Anterior cingulate cortex (tissue), 58 donors: ENCODE measurements around the gene MYH11.
"Not testable (repeated sequence)": the region's sequence is repeated elsewhere in the genome, so short reads cannot be mapped to it uniquely, and the experiment has no call there.

Source experiments
- DNase-seq, 58 donors: peaks; one replicate each; lab custom pipeline; 2025; lab: John Stamatoyannopoulos, UW

Gene MYH11

DNA sequence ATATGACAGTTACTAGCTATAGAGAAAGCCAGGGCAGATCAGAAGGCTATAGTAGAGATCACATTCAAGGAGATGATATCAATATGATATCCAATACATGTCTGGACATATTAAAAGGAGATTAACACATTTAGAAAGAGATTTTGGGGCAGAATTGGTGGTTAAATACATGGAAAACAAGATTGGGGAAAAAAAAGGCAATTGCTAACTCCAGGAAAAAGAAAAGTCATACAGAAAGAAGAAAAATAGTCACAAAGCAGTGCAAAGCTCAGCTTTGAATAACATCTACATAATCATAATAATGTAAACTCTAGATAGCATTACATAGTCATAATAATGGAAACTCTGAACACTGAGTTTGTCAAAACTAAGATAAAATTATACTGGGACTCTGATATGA lies 40.6 kb downstream of the MYH11 start:
- DNase-seq: no peak

DNA sequence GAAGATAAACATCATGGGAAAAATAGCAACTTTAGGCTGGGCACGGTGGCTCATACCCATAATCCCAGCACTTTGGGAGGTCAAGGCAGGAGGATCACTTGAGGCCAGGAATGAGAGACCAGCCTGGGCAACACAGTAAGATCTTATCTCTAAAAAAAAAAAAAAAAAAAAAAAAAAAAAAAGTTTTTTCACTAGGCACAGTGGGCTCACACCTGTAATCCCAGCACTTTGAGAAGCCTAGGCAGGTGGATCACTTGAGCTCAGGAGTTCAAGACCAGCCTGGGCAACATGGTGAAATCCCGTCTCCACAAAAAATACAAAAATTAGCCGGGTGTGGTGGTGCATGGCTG lies 44.5 kb downstream of the MYH11 start:
- not testable (repeated sequence) for DNase-seq

GRCh38 chr16:15811481-15812400 lies 45.1 kb downstream of the MYH11 start:
- peak in 4 of 58 donors; percentile 0 to 44 (median 8) for DNase-seq

DNA sequence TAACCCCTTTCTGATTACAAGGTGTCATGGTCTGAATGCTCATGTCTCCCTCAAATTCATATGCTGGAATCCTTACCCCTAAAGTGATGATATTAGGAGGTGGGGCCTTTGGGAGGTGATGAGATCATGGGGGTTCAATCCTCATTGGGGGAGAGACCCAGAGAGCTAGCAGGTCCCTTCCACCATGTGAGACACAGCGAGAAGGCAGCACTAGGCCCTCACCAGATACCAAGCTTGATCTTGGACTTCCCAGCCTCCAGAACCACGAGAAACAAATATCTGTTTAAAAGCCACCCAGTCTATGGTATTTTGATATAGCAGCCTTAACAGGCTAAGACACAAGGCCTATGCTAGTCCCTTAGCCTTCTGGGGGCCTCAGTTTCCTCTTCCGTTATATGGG lies 45.9 kb downstream of the MYH11 start:
- DNase-seq: no peak

DNA sequence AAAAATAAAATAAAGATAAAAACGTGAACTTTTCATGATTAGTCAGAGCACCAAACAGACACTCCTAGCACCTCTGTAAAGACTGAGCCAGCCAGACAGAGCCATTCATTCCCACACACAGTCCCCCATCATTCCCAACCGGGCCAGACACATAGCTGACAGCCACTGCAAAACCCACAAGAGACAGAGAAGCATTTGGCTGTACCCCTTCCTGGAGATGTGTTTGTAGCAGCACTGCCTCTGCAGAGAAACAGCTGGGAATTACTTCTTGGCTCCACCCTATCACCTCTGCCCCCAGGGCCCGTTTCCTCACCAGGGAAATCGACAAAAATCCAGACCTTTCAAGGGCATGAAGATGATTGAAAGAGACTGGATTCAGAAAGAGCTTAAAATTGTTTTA lies 46.4 kb downstream of the MYH11 start:
- no peak for DNase-seq

- not testable (repeated sequence) for DNase-seq
These were observed 47.5 kb downstream of the MYH11 start for GRCh38 chr16:15809297-15809696.

- no peak for DNase-seq
These were observed 48.8 kb downstream of the MYH11 start for GRCh38 chr16:15808071-15808470.

- no peak for DNase-seq
These were observed 49.2 kb downstream of the MYH11 start for GRCh38 chr16:15807603-15808009.

- DNase-seq: no peak
These were observed 53.2 kb downstream of the MYH11 start for GRCh38 chr16:15803618-15804017.

- DNase-seq: no peak
These were observed 56.9 kb downstream of the MYH11 start for GRCh38 chr16:15799851-15800495.

GRCh38 chr16:15798671-15799070 lies 58.2 kb downstream of the MYH11 start:
- DNase-seq: no peak

- no peak for DNase-seq
These were observed 59.9 kb downstream of the MYH11 start for GRCh38 chr16:15796885-15797284.

GRCh38 chr16:15795615-15796014 lies 61.2 kb downstream of the MYH11 start:
- DNase-seq: no peak

DNA sequence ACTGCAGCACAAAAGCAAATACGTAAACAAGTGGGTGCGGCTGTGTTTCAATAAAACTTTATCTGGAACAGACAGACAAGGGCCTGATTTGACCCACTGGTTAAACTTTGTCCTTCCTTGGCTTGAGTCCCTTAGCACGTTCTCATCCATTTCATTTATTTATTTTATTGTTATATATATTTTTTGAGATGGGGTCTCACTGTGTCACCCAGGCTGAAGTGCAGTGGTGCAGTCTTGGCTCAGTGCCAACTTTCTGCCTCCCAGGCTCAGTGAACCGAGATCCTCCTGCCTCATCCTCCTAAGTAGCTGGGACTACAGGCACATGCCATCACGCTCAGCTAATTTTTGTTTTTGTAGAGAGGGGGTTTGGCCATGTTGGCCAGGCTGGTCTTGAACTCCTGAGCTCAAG lies 64.3 kb downstream of the MYH11 start:
- DNase-seq: no peak

- DNase-seq: no peak
These were observed 66.4 kb downstream of the MYH11 start for GRCh38 chr16:15790458-15790857.

- not testable (repeated sequence) for DNase-seq
These were observed 67.0 kb downstream of the MYH11 start for GRCh38 chr16:15789816-15790215.

DNA sequence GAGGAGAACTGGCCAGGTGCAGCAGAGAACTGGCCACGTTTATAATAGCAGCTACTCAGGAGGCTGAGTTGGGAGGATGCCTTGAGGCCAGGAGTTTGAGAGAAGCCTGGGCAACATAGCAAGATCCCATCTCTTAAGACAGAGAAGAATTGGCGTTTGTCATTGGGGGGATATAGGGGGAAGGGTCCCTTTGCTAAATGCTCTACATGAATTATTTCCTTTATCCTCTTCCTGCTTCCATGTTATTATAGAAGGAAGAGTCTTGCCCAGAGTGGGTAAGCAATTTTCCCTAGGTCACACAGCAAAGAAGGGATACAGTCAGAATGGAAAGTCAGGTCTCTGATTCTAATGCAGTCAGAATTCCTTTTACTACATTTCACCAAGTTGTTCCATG lies 68.0 kb downstream of the MYH11 start:
- DNase-seq: no peak

- DNase-seq: no peak
These were observed 70.3 kb downstream of the MYH11 start for GRCh38 chr16:15786501-15786900.

- no peak for DNase-seq
These were observed 71.3 kb downstream of the MYH11 start for GRCh38 chr16:15785386-15786059.

DNA sequence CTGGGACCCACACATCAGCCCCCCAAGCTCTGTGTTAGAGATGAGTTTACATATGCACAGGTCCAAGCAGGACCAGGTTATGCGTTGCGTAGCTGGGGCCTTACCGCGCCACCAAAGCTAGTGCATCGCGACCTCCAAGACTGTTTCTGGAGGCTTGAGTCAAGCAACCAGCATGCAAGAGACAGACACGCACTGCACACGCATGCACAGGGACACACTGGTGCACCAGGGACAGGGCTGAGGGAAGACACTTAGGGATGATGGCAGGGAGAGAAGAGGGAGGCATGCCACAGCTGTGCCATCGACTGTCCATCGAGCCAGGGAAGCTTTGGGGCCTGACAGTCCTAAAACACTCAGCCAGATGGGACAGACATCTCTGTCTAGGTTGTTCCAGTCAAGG lies 72.8 kb downstream of the MYH11 start:
- DNase-seq: no peak

GRCh38 chr16:15782573-15783365 lies 74.1 kb downstream of the MYH11 start:
- DNase-seq: no peak
